ENCODE measurements around the gene AFM.

Gene AFM

GRCh38 chr4:73499996-73500765, 18.6 kb downstream of the AFM start:
- in situ Hi-C loops (cut with MboI; ENCODE audit: low sequenced_read_pairs): no loop called here

- in situ Hi-C loops (cut with MboI; ENCODE audit: low sequenced_read_pairs): no loop called here
Observed at GRCh38 chr4:73501664-73502265, 20.2 kb downstream of the AFM start.

GRCh38 chr4:73505567-73505966, 24.0 kb downstream of the AFM start:
- in situ Hi-C loops (cut with MboI; ENCODE audit: low sequenced_read_pairs): no loop called here

- in situ Hi-C loops (cut with MboI; ENCODE audit: low sequenced_read_pairs): no loop called here
Observed at GRCh38 chr4:73507541-73507940, 26.0 kb downstream of the AFM start.

- in situ Hi-C loops (cut with MboI; ENCODE audit: low sequenced_read_pairs): no loop called here
Observed at GRCh38 chr4:73508651-73509050, 27.1 kb downstream of the AFM start.

GRCh38 chr4:73518340-73518739, 36.8 kb downstream of the AFM start:
- in situ Hi-C loops (cut with MboI; ENCODE audit: low sequenced_read_pairs): no loop called here

- in situ Hi-C loops (cut with MboI; ENCODE audit: low sequenced_read_pairs): no loop called here
Observed at GRCh38 chr4:73520821-73521220, 39.3 kb downstream of the AFM start.

GRCh38 chr4:73523126-73523525, 41.6 kb downstream of the AFM start:
- in situ Hi-C loops (cut with MboI; ENCODE audit: low sequenced_read_pairs): no loop called here

- in situ Hi-C loops (cut with MboI; ENCODE audit: low sequenced_read_pairs): no loop called here
Observed at GRCh38 chr4:73525611-73526010, 44.1 kb downstream of the AFM start.

- in situ Hi-C loops (cut with MboI; ENCODE audit: low sequenced_read_pairs): no loop called here
Observed at GRCh38 chr4:73527196-73527595, 45.7 kb downstream of the AFM start.

GRCh38 chr4:73528171-73528570, 46.6 kb downstream of the AFM start:
- in situ Hi-C loops (cut with MboI; ENCODE audit: low sequenced_read_pairs): no loop called here

- in situ Hi-C loops (cut with MboI; ENCODE audit: low sequenced_read_pairs): no loop called here
Observed at GRCh38 chr4:73533515-73534422, 52.2 kb downstream of the AFM start.

- in situ Hi-C loops (cut with MboI; ENCODE audit: low sequenced_read_pairs): no loop called here
Observed at GRCh38 chr4:73538162-73538561, 56.6 kb downstream of the AFM start.

GRCh38 chr4:73539386-73539785, 57.8 kb downstream of the AFM start:
- in situ Hi-C loops (cut with MboI; ENCODE audit: low sequenced_read_pairs): no loop called here

- in situ Hi-C loops (cut with MboI; ENCODE audit: low sequenced_read_pairs): no loop called here
Observed at GRCh38 chr4:73540826-73541225, 59.3 kb downstream of the AFM start.

- in situ Hi-C loops (cut with MboI; ENCODE audit: low sequenced_read_pairs): no loop called here
Observed at GRCh38 chr4:73541251-73541650, 59.7 kb downstream of the AFM start.

- in situ Hi-C loops (cut with MboI; ENCODE audit: low sequenced_read_pairs): no loop called here
Observed at GRCh38 chr4:73544620-73545019, 63.1 kb downstream of the AFM start.

- in situ Hi-C loops (cut with MboI; ENCODE audit: low sequenced_read_pairs): loop anchor here (25.0 kb wide), 1 partner anchor 586 kb away; no protein-coding TSS in a partner anchor
Observed at GRCh38 chr4:73550865-73551264, 69.3 kb downstream of the AFM start.

Measured in HL-60/S4 (cell line).